ENCODE data around the gene GRIN3B. TPM values are rescaled to one million over a fixed set of nuclear protein-coding genes. Genes with fewer than 3 reads are reported as not detected.

The GRIN3B gene
- total RNA-seq, 2 experiments from 2014 or later = not detected

Other genes starting within 250 kb of the GRIN3B start
- gene MISP, start 249.3 kb upstream of the GRIN3B start, total RNA-seq = not detected
- 100 to 1,000 TPM; 872 to 908 TPM for gene PTBP1, start 203.0 kb upstream of the GRIN3B start, total RNA-seq
- not detected for gene PLPPR3, start 178.5 kb upstream of the GRIN3B start, total RNA-seq
- gene AZU1, start 172.6 kb upstream of the GRIN3B start, total RNA-seq = not detected
- gene PRTN3, start 159.4 kb upstream of the GRIN3B start, total RNA-seq = not detected
- gene ELANE, start 148.1 kb upstream of the GRIN3B start, total RNA-seq = not detected
- gene CFD, start 140.8 kb upstream of the GRIN3B start, total RNA-seq = 1 to 10 TPM; 1.4 to 1.7 TPM
- 10 to 100 TPM; 42.8 to 46.8 TPM for gene MED16, start 107.2 kb upstream of the GRIN3B start, total RNA-seq
- not detected for gene RNU6-9, start 106.9 kb upstream of the GRIN3B start, total RNA-seq
- gene R3HDM4, start 87.2 kb upstream of the GRIN3B start, total RNA-seq = 10 to 100 TPM; 55.8 to 56.9 TPM
- 1 to 10 TPM; 6.7 to 7.2 TPM for gene KISS1R, start 83.1 kb upstream of the GRIN3B start, total RNA-seq
- gene ARID3A, start 74.4 kb upstream of the GRIN3B start, total RNA-seq = 10 to 100 TPM; 18.8 to 19.0 TPM
- 100 to 1,000 TPM; 121 to 126 TPM for gene WDR18, start 16.1 kb upstream of the GRIN3B start, total RNA-seq
- 100 to 1,000 TPM; 132 to 141 TPM for gene TMEM259, start 20.7 kb downstream of the GRIN3B start, total RNA-seq
- not detected for gene RNU6-2, start 21.1 kb downstream of the GRIN3B start, total RNA-seq
- gene CNN2, start 26.2 kb downstream of the GRIN3B start, total RNA-seq = 10 to 100 TPM; 64.2 to 71.2 TPM
- gene ABCA7, start 39.7 kb downstream of the GRIN3B start, total RNA-seq = 10 to 100 TPM; 16.1 to 17.2 TPM
- 100 to 1,000 TPM; 148 to 154 TPM for gene ARHGAP45, start 66.7 kb downstream of the GRIN3B start, total RNA-seq
- gene POLR2E, start 95.0 kb downstream of the GRIN3B start, total RNA-seq = 100 to 1,000 TPM; 272 to 275 TPM
- gene GPX4, start 103.6 kb downstream of the GRIN3B start, total RNA-seq = 100 to 1,000 TPM; 205 to 209 TPM
- gene SBNO2, start 173.8 kb downstream of the GRIN3B start, total RNA-seq = 10 to 100 TPM; 56.6 to 59.0 TPM
- gene STK11, start 205.4 kb downstream of the GRIN3B start, total RNA-seq = 10 to 100 TPM; 58.7 to 62.5 TPM
- 1 to 10 TPM in 1 of 2 experiments, under 1 TPM in 1; 0.95 to 1.1 TPM for gene CBARP, start 237.6 kb downstream of the GRIN3B start, total RNA-seq
- gene ATP5F1D, start 241.3 kb downstream of the GRIN3B start, total RNA-seq = 100 to 1,000 TPM; 193 to 194 TPM
- 10 to 100 TPM; 45.3 to 50.0 TPM for gene MIDN, start 248.2 kb downstream of the GRIN3B start, total RNA-seq